GM10266 (cell line): ENCODE data around the gene CCDC201.

Experiments
- DNase-seq: peaks from one replicate; pipeline ENCODE4 v3.0.0; 2012; ENCODE audit errors: extremely low spot score
- CTCF ChIP-seq: IDR thresholded peaks from 2 replicates; pipeline ENCODE4 v1.5.1; 2012; ENCODE audit warnings: mild to moderate bottlenecking, low read depth; ENCODE audit not compliant: control insufficient read depth, insufficient read depth; ENCODE audit errors: missing control alignments

Gene CCDC201

GRCh38 chr7:45909561-45909960, 36.7 kb upstream of the CCDC201 start:
- no peak for DNase-seq
- TF ChIP-seq CTCF: no peak

- no peak for TF ChIP-seq CTCF
- DNase-seq: no peak
Observed at GRCh38 chr7:45902820-45903219, 29.9 kb upstream of the CCDC201 start.

GRCh38 chr7:45901566-45901965, 28.7 kb upstream of the CCDC201 start:
- no peak for DNase-seq
- TF ChIP-seq CTCF: no peak

GRCh38 chr7:45898222-45898621, 25.3 kb upstream of the CCDC201 start:
- no peak for DNase-seq
- no peak for TF ChIP-seq CTCF

GRCh38 chr7:45897042-45897690, 24.3 kb upstream of the CCDC201 start:
- TF ChIP-seq CTCF: no peak
- no peak for DNase-seq

GRCh38 chr7:45894665-45895062, 21.8 kb upstream of the CCDC201 start:
- TF ChIP-seq CTCF: no peak
- DNase-seq: no peak

- TF ChIP-seq CTCF: no peak
- DNase-seq: no peak
Observed at GRCh38 chr7:45893996-45894664, 21.2 kb upstream of the CCDC201 start.
